GM23338 (cell line): ENCODE results near the gene STK38. TPM values are rescaled to one million over a fixed set of nuclear protein-coding genes. Genes with fewer than 3 reads are reported as not detected.

Experiments
- ATAC-seq: fragments of 200-7000 bp; cut with Tn5 transposase; 3 replicates; pipeline ENCODE4 v1.9.1; 2020
- DNase-seq: peaks from one replicate; pipeline ENCODE4 v3.0.0-alpha.2; 2015; ENCODE audit warnings: low spot score
- H2AFZ ChIP-seq: fragments of 200-600 bp; sonication (generic); 2 replicates; pipeline ENCODE4 v1.8.0; 2016; ENCODE audit warnings: antibody characterized with exemption, mild to moderate bottlenecking, moderate library complexity
- H3F3A ChIP-seq: fragments of 200-600 bp; sonication (generic); replicated peaks from 2 replicates; pipeline ENCODE4 v1.8.0; 2017; ENCODE audit warnings: antibody characterized with exemption, mixed run types, low read depth
- H3K27ac ChIP-seq: fragments of 200-600 bp; sonication (generic); 2 replicates; pipeline ENCODE4 v1.6.1; 2016; ENCODE audit warnings: low read depth
- H3K27me3 ChIP-seq: fragments of 200-600 bp; sonication (generic); 2 replicates; pipeline ENCODE4 v1.8.0; 2016; ENCODE audit warnings: mild to moderate bottlenecking, mixed run types, moderate library complexity; ENCODE audit not compliant: insufficient read depth
- H3K36me3 ChIP-seq: fragments of 200-600 bp; sonication (generic); 2 replicates; pipeline ENCODE4 v1.8.0; 2016; ENCODE audit warnings: mild to moderate bottlenecking; ENCODE audit not compliant: insufficient read depth
- H3K4me1 ChIP-seq: fragments of 200-600 bp; sonication (generic); 2 replicates; pipeline ENCODE4 v1.8.0; 2016; ENCODE audit warnings: mild to moderate bottlenecking, moderate library complexity; ENCODE audit not compliant: insufficient read depth
- H3K4me2 ChIP-seq: fragments of 200-600 bp; sonication (generic); 2 replicates; pipeline ENCODE4 v1.7.1; 2017; ENCODE audit warnings: mixed run types
- H3K4me3 ChIP-seq: fragments of 200-600 bp; sonication (generic); 2 replicates; pipeline ENCODE4 v1.6.1; 2016; ENCODE audit warnings: mixed run types
- H3K79me2 ChIP-seq: fragments of 200-600 bp; sonication (generic); replicated peaks from 2 replicates; pipeline ENCODE4 v1.8.0; 2017; ENCODE audit warnings: mild to moderate bottlenecking; ENCODE audit not compliant: insufficient read depth
- H3K9me2 ChIP-seq: fragments of 200-600 bp; sonication (generic); 2 replicates; pipeline ENCODE4 v1.8.0; 2017; ENCODE audit not compliant: insufficient read depth
- H4K20me1 ChIP-seq: fragments of 200-600 bp; sonication (generic); replicated peaks from 2 replicates; pipeline ENCODE4 v1.8.0; 2017; ENCODE audit warnings: mild to moderate bottlenecking; ENCODE audit not compliant: insufficient read depth
- H3K27ac Mint-ChIP-seq: 2 replicates; pipeline ENCODE4 v1.8.0; 2020; ENCODE audit warnings: inconsistent platforms, mild to moderate bottlenecking, moderate library complexity, mixed read lengths
- H3K27me3 Mint-ChIP-seq: 3 replicates; pipeline ENCODE4 v1.8.0; 2022; ENCODE audit warnings: low read depth, mild to moderate bottlenecking, moderate library complexity, mixed read lengths, inconsistent platforms; ENCODE audit not compliant: insufficient read depth, poor library complexity
- H3K36me3 Mint-ChIP-seq: 3 replicates; pipeline ENCODE4 v1.8.0; 2021; ENCODE audit warnings: low read depth, mild to moderate bottlenecking, inconsistent platforms, moderate library complexity, mixed read lengths
- H3K4me1 Mint-ChIP-seq: 3 replicates; pipeline ENCODE4 v1.8.0; 2020; ENCODE audit warnings: mild to moderate bottlenecking, inconsistent platforms, mixed read lengths
- H3K4me3 Mint-ChIP-seq: 3 replicates; pipeline ENCODE4 v1.8.0; 2021; ENCODE audit warnings: moderate library complexity, mild to moderate bottlenecking, inconsistent platforms, mixed read lengths
- H3K9me3 Mint-ChIP-seq: 3 replicates; pipeline ENCODE4 v1.8.0; 2020; ENCODE audit warnings: moderate library complexity, mild to moderate bottlenecking, inconsistent platforms, mixed read lengths
- CREB1 ChIP-seq: fragments of 250-450 bp; sonication (Bioruptor Pico); IDR thresholded peaks from 2 replicates; pipeline ENCODE4 v1.5.0; 2020; ENCODE audit warnings: low read depth, mild to moderate bottlenecking, moderate library complexity
- EZH2 ChIP-seq: fragments of 200-600 bp; sonication (generic); IDR thresholded peaks from one replicate; pipeline ENCODE4 v1.8.0; 2017; ENCODE audit warnings: antibody characterized with exemption, mild to moderate bottlenecking, low read depth; ENCODE audit not compliant: unreplicated experiment
- EZH2phosphoT487 ChIP-seq: fragments of 200-600 bp; sonication (generic); IDR thresholded peaks from one replicate; pipeline ENCODE4 v1.8.1; 2018; ENCODE audit warnings: antibody characterized with exemption; ENCODE audit not compliant: unreplicated experiment
- JUNB ChIP-seq: IDR thresholded peaks from one replicate; pipeline ENCODE4 v1.6.1; 2016; ENCODE audit warnings: antibody characterized with exemption; ENCODE audit not compliant: unreplicated experiment
- NANOG ChIP-seq: IDR thresholded peaks from 2 replicates; pipeline ENCODE4 v1.6.1; 2016; ENCODE audit warnings: antibody characterized with exemption, borderline replicate concordance
- POLR2AphosphoS5 ChIP-seq: IDR thresholded peaks from 2 replicates; pipeline ENCODE4 v1.6.1; 2016; ENCODE audit warnings: antibody characterized with exemption, low read depth
- STAT1 ChIP-seq: IDR thresholded peaks from one replicate; pipeline ENCODE4 v1.6.1; 2016; ENCODE audit warnings: antibody characterized with exemption; ENCODE audit not compliant: unreplicated experiment
- ZNF114 ChIP-seq: fragments of 250-450 bp; sonication (Bioruptor Pico); IDR thresholded peaks from 2 replicates; pipeline ENCODE4 v1.5.0; 2020; ENCODE audit warnings: mild to moderate bottlenecking, moderate library complexity
- ZNF331 ChIP-seq: fragments of 250-450 bp; sonication (Bioruptor Pico); IDR thresholded peaks from 2 replicates; pipeline ENCODE4 v1.5.0; 2020; ENCODE audit warnings: low read depth, mild to moderate bottlenecking, moderate library complexity
- polyA plus RNA-seq: library from polyadenylated mRNA; unstranded; fragments of >200 nt; fragmentation: Nextera tagmentation; extraction: Ambion mirVana; gene quantifications from 2 replicates; pipeline ENCODE4 v1.2.1, GENCODE V29; 2016
- total RNA-seq: library from RNA; depleted of rRNA; stranded (reverse); fragments of >200 nt; shearing (Covaris generic); gene quantifications from 2 replicates; pipeline ENCODE4 v1.2.3, GENCODE V29; 2014
- TF ChIP-seq, protein P1 (sequence below): fragments of 250-450 bp; sonication (Bioruptor Pico); IDR thresholded peaks from 2 replicates; pipeline ENCODE4 v1.5.0; 2020; ENCODE audit warnings: mild to moderate bottlenecking, moderate library complexity
- TF ChIP-seq, protein P2 (sequence below): IDR thresholded peaks from 2 replicates; pipeline ENCODE4 v1.6.1; 2016; ENCODE audit warnings: antibody characterized with exemption
- TF ChIP-seq, protein P3 (sequence below): IDR thresholded peaks from one replicate; pipeline ENCODE4 v1.6.1; 2018; ENCODE audit warnings: antibody characterized with exemption; ENCODE audit not compliant: unreplicated experiment
- TF ChIP-seq, protein P4 (sequence below), 2 experiments: fragments of 200-600 bp in 1 of 2; sonication (generic) in 1 of 2; conservative IDR thresholded peaks; 2 replicates each; pipeline versions ENCODE4 v1.5.1 to v1.6.1; 2016 to 2017; ENCODE audit warnings: antibody characterized with exemption in 2 of 2, low read depth in 2 of 2, mild to moderate bottlenecking in 2 of 2, moderate library complexity in 1 of 2

The STK38 gene
- total and polyA plus RNA-seq, 2 experiments from 2014 or later = 10.8 to 17.4 TPM

DNA sequence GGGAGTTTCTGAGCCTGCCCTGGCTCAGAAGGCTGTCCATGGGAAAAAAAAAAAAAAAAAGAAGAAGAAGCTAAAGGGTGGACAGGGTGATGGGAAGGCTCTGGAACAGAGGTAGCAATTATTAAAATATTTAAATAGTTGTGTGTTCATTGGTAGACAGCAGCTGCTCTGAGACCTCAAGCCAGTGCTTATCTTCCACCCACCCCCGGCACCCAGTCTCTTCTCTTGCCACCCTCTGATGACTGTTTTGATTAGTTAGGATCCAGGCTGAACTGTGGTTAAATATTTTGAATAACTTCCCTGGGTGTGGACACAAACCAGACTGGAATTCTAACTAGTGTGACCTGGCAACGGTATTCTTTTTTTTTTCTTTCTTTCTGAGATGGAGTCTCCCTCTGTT is 30.0 kb upstream of the STK38 start:
- no peaks in the 10 kb centered on the region for H3K79me2 ChIP-seq
- TF ChIP-seq EZH2phosphoT487 (no peak), STAT1 (no peak), ZNF331 (CRISPR knock-in tag) (no peak), JUNB (no peak), NANOG (no peak), CREB1 (CRISPR knock-in tag) (no peak), POLR2AphosphoS5 (no peak), EZH2 (no peak), ZNF114 (CRISPR knock-in tag) (no peak)
- TF ChIP-seq, protein P1, sequence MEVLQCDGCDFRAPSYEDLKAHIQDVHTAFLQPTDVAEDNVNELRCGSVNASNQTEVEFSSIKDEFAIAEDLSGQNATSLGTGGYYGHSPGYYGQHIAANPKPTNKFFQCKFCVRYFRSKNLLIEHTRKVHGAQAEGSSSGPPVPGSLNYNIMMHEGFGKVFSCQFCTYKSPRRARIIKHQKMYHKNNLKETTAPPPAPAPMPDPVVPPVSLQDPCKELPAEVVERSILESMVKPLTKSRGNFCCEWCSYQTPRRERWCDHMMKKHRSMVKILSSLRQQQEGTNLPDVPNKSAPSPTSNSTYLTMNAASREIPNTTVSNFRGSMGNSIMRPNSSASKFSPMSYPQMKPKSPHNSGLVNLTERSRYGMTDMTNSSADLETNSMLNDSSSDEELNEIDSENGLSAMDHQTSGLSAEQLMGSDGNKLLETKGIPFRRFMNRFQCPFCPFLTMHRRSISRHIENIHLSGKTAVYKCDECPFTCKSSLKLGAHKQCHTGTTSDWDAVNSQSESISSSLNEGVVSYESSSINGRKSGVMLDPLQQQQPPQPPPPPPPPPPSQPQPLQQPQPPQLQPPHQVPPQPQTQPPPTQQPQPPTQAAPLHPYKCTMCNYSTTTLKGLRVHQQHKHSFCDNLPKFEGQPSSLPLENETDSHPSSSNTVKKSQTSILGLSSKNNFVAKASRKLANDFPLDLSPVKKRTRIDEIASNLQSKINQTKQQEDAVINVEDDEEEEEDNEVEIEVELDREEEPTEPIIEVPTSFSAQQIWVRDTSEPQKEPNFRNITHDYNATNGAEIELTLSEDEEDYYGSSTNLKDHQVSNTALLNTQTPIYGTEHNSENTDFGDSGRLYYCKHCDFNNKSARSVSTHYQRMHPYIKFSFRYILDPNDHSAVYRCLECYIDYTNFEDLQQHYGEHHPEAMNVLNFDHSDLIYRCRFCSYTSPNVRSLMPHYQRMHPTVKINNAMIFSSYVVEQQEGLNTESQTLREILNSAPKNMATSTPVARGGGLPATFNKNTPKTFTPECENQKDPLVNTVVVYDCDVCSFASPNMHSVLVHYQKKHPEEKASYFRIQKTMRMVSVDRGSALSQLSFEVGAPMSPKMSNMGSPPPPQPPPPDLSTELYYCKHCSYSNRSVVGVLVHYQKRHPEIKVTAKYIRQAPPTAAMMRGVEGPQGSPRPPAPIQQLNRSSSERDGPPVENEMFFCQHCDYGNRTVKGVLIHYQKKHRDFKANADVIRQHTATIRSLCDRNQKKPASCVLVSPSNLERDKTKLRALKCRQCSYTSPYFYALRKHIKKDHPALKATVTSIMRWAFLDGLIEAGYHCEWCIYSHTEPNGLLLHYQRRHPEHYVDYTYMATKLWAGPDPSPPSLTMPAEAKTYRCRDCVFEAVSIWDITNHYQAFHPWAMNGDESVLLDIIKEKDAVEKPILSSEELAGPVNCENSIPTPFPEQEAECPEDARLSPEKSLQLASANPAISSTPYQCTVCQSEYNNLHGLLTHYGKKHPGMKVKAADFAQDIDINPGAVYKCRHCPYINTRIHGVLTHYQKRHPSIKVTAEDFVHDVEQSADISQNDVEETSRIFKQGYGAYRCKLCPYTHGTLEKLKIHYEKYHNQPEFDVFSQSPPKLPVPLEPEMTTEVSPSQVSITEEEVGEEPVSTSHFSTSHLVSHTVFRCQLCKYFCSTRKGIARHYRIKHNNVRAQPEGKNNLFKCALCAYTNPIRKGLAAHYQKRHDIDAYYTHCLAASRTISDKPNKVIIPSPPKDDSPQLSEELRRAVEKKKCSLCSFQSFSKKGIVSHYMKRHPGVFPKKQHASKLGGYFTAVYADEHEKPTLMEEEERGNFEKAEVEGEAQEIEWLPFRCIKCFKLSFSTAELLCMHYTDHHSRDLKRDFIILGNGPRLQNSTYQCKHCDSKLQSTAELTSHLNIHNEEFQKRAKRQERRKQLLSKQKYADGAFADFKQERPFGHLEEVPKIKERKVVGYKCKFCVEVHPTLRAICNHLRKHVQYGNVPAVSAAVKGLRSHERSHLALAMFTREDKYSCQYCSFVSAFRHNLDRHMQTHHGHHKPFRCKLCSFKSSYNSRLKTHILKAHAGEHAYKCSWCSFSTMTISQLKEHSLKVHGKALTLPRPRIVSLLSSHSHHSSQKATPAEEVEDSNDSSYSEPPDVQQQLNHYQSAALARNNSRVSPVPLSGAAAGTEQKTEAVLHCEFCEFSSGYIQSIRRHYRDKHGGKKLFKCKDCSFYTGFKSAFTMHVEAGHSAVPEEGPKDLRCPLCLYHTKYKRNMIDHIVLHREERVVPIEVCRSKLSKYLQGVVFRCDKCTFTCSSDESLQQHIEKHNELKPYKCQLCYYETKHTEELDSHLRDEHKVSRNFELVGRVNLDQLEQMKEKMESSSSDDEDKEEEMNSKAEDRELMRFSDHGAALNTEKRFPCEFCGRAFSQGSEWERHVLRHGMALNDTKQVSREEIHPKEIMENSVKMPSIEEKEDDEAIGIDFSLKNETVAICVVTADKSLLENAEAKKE (CRISPR knock-in tag) = no peak
- TF ChIP-seq, protein P2, sequence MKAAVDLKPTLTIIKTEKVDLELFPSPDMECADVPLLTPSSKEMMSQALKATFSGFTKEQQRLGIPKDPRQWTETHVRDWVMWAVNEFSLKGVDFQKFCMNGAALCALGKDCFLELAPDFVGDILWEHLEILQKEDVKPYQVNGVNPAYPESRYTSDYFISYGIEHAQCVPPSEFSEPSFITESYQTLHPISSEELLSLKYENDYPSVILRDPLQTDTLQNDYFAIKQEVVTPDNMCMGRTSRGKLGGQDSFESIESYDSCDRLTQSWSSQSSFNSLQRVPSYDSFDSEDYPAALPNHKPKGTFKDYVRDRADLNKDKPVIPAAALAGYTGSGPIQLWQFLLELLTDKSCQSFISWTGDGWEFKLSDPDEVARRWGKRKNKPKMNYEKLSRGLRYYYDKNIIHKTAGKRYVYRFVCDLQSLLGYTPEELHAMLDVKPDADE = no peak
- TF ChIP-seq, protein P3, sequence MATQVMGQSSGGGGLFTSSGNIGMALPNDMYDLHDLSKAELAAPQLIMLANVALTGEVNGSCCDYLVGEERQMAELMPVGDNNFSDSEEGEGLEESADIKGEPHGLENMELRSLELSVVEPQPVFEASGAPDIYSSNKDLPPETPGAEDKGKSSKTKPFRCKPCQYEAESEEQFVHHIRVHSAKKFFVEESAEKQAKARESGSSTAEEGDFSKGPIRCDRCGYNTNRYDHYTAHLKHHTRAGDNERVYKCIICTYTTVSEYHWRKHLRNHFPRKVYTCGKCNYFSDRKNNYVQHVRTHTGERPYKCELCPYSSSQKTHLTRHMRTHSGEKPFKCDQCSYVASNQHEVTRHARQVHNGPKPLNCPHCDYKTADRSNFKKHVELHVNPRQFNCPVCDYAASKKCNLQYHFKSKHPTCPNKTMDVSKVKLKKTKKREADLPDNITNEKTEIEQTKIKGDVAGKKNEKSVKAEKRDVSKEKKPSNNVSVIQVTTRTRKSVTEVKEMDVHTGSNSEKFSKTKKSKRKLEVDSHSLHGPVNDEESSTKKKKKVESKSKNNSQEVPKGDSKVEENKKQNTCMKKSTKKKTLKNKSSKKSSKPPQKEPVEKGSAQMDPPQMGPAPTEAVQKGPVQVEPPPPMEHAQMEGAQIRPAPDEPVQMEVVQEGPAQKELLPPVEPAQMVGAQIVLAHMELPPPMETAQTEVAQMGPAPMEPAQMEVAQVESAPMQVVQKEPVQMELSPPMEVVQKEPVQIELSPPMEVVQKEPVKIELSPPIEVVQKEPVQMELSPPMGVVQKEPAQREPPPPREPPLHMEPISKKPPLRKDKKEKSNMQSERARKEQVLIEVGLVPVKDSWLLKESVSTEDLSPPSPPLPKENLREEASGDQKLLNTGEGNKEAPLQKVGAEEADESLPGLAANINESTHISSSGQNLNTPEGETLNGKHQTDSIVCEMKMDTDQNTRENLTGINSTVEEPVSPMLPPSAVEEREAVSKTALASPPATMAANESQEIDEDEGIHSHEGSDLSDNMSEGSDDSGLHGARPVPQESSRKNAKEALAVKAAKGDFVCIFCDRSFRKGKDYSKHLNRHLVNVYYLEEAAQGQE = no peak
- TF ChIP-seq, protein P4, sequence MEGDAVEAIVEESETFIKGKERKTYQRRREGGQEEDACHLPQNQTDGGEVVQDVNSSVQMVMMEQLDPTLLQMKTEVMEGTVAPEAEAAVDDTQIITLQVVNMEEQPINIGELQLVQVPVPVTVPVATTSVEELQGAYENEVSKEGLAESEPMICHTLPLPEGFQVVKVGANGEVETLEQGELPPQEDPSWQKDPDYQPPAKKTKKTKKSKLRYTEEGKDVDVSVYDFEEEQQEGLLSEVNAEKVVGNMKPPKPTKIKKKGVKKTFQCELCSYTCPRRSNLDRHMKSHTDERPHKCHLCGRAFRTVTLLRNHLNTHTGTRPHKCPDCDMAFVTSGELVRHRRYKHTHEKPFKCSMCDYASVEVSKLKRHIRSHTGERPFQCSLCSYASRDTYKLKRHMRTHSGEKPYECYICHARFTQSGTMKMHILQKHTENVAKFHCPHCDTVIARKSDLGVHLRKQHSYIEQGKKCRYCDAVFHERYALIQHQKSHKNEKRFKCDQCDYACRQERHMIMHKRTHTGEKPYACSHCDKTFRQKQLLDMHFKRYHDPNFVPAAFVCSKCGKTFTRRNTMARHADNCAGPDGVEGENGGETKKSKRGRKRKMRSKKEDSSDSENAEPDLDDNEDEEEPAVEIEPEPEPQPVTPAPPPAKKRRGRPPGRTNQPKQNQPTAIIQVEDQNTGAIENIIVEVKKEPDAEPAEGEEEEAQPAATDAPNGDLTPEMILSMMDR (conservative IDR thresholded peaks at IDR 0.05; ENCODE audit: low read depth in 2 of 2) = no peak
- Mint-ChIP-seq H3K27me3 (peaks cover 11% of the 10 kb centered on the region), H3K4me3 (no peak overlapping the region), H3K27ac (no peak overlapping the region), H3K9me3 (no peaks in the 10 kb centered on the region), H3K4me1 (peaks cover 6% of the 10 kb centered on the region), H3K36me3 (no peaks in the 10 kb centered on the region)
- H3K27me3 ChIP-seq = no peaks in the 10 kb centered on the region
- H2AFZ ChIP-seq = no peak overlapping the region
- no peak overlapping the region for H3K4me2 ChIP-seq
- H3F3A ChIP-seq = 0 out of 2 replicates have a peak, but pooled peaks cover 4% of the 10 kb centered on the region
- H3K27ac ChIP-seq = no peak overlapping the region
- H3K4me1 ChIP-seq = no peaks in the 10 kb centered on the region
- ATAC-seq (no peak), DNase-seq (no peak)
- H4K20me1 ChIP-seq = no peaks in the 10 kb centered on the region
- H3K4me3 ChIP-seq = no peak overlapping the region
- no peaks in the 10 kb centered on the region for H3K9me2 ChIP-seq
- H3K36me3 ChIP-seq = no peaks in the 10 kb centered on the region
